Muscle layer of colon (tissue), 2 donors: ENCODE results near the gene SYCN.

Experiments used
- H3K27ac ChIP-seq: one replicate; pipeline ENCODE4 v1.7.0; 2013; ENCODE audit warnings: low read depth, mild to moderate bottlenecking, low read length, moderate library complexity
- H3K27me3 ChIP-seq, 2 donors: one replicate each; pipeline ENCODE4 v1.7.0; 2013; ENCODE audit warnings: low read length in 2 of 2, mild to moderate bottlenecking in 2 of 2; ENCODE audit not compliant: insufficient read depth in 2 of 2, control insufficient read depth in 1 of 2
- H3K36me3 ChIP-seq: one replicate; pipeline ENCODE4 v1.7.0; 2013; ENCODE audit warnings: mild to moderate bottlenecking, low read length; ENCODE audit not compliant: insufficient read depth
- H3K4me1 ChIP-seq: one replicate; pipeline ENCODE4 v1.7.0; 2013; ENCODE audit warnings: mild to moderate bottlenecking, low read length; ENCODE audit not compliant: insufficient read depth
- H3K4me3 ChIP-seq, 2 donors: one replicate each; pipeline ENCODE4 v1.7.0; 2013; ENCODE audit warnings: low read length in 2 of 2, low read depth in 1 of 2, mild to moderate bottlenecking in 1 of 2, moderate library complexity in 1 of 2
- H3K9ac ChIP-seq: one replicate; pipeline ENCODE4 v1.7.0; 2013; ENCODE audit warnings: low read length
- H3K9me3 ChIP-seq: one replicate; pipeline ENCODE4 v1.7.0; 2013; ENCODE audit warnings: mild to moderate bottlenecking, low read length
- donor health status: abdominal sarcoma.
- donor health status: Adenocarcinoma of cecum.

Gene SYCN

DNA sequence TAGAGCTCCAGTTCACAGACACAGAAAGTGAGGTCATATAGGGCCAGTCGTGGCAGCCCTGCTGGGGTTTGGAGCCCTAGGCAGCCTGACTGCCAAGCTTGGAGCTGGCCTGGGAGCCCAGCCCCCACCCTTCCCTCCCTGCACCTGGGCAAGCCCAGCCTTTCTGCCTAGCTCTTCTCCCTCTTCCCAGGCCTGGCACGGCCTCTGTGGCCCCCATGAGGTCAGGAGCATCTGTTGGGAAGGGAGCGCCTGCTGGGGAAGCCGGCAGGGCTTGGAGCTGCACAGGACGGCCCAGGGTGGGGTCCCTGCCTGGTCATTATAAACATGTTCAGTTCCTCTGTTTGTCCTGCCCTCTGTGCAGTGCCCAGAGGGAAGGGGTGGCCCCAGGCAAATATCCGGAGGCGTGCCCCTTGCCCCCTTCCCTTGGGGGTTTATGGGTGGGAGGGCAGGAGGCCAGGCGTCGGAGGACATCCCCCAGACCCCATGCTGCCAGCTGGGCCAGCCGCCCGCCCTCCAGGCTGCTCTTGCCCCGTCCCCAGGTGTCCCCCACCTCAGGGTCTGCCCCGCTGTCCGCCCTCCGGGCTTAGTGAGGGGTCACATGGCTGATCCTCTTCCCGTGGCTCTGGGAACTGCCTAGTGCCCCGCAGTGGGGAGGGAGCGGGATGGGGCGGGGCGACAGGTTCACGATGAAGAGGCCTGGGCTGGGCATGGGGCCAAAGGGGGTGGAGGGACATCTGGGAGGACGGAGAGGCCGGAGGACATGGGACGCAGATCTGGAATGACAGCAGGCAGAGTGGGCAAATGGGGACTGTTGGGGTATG, 37.3 kb downstream of the SYCN start:
- Histone ChIP-seq H3K9me3 (no peaks in the 10 kb centered on the region), H3K36me3 (peaks cover 6% of the 10 kb centered on the region), H3K4me1 (peaks cover 11% of the 10 kb centered on the region), H3K9ac (no peak overlapping the region), H3K4me3 (no peak overlapping the region), H3K27me3 (no peaks in the 10 kb centered on the region), H3K27ac (peak overlapping the region; percentile 23)

DNA sequence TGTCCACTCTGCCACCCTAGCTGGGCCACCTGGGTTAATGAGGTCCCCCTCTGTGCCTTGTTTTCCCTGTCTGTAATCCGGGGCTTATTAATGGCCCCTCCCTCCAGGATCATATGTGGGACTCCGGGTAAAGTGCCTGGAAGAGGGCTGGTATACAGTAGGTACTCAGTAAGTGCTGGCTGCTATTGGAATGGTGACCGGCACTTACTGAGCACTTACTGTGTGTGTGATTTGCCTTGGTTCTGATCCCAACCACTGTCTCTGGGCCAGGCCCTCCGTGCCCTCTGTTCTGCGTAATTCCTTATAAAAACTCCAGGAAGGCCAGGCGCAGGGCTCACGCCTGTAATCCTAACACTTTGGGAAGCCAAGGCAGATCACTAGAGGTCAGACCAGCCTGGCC, 38.2 kb downstream of the SYCN start:
- H3K9ac ChIP-seq: no peak overlapping the region
- no peaks in the 10 kb centered on the region for H3K27me3 ChIP-seq
- peaks cover 18% of the 10 kb centered on the region for H3K4me1 ChIP-seq
- no peak overlapping the region for H3K27ac ChIP-seq
- H3K36me3 ChIP-seq: peaks cover 6% of the 10 kb centered on the region
- H3K4me3 ChIP-seq: no peak overlapping the region
- no peaks in the 10 kb centered on the region for H3K9me3 ChIP-seq

DNA sequence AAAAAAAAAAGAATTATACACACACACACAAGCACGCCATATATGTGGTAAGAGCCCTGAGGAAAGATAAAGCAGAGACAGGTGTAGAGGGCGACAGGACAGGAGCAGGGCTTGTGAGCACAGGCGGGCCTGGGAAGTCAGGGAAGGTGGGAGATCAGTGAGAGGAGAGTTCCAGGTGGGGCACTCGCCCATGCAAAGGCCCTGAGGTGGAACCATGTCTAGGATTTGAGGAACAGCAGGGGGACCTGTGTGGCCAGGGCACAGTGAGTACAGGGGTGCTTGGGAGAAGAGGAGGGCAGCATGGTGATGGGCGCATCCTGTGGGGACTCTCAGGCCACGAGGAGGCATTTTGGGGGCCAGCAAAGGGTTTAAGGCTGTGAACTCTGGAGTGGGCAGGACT, 39.8 kb downstream of the SYCN start:
- H3K36me3 ChIP-seq: no peaks in the 10 kb centered on the region
- H3K4me1 ChIP-seq: peaks cover 30% of the 10 kb centered on the region
- no peak overlapping the region for H3K4me3 ChIP-seq
- H3K27ac ChIP-seq: no peak overlapping the region
- H3K9me3 ChIP-seq: no peaks in the 10 kb centered on the region
- H3K27me3 ChIP-seq: no peaks in the 10 kb centered on the region
- no peak overlapping the region for H3K9ac ChIP-seq

GRCh38 chr19:39163621-39164020, 40.4 kb downstream of the SYCN start:
- H3K9me3 ChIP-seq: no peaks in the 10 kb centered on the region
- H3K27me3 ChIP-seq: no peaks in the 10 kb centered on the region
- H3K36me3 ChIP-seq: no peaks in the 10 kb centered on the region
- peaks cover 35% of the 10 kb centered on the region for H3K4me1 ChIP-seq
- H3K27ac ChIP-seq: no peak overlapping the region
- H3K9ac ChIP-seq: no peak overlapping the region
- no peak overlapping the region for H3K4me3 ChIP-seq

GRCh38 chr19:39162441-39163043, 41.5 kb downstream of the SYCN start:
- no peak overlapping the region for H3K27ac ChIP-seq
- no peak overlapping the region for H3K4me3 ChIP-seq
- no peaks in the 10 kb centered on the region for H3K27me3 ChIP-seq
- H3K9me3 ChIP-seq: no peaks in the 10 kb centered on the region
- H3K36me3 ChIP-seq: no peaks in the 10 kb centered on the region
- H3K4me1 ChIP-seq: peaks cover 45% of the 10 kb centered on the region
- no peak overlapping the region for H3K9ac ChIP-seq

DNA sequence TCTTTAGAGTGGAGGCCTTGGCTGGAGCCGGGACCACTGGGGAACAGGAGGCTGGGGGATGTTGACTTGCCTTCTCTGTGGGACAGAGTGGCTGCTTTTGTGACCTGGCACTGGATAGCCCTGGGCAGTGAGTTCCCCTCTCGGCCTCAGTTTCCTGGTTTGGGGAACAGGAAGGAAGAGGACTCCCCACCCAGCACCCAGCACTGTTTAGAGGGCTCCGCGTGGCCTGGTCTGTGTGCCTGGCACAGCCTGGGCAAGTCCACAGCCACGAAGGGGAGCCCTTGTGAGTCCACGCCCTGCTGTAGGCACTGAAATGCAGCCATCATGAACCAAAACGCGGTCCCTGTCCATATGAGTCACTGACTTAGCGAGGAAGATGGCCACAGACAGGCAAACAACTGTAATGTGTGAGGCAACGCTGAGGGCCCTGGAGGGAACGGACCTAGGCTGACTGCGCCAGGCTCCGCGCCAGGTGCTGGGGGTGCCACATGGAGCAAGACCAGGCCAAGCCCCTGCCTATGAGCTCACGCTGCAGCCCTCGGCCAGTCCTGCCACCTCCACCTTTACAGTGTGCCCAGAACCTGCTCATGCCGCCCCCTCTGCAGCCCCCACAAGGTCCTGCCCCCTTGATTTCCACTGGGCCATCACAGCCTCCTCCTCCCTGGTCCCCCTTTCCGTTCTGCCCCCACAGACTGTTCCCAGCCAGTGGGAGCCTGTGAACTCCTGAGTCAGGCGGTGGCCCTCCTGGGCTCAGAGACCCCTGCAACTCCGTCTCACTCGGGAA, 43.0 kb downstream of the SYCN start:
- peak overlapping the region; percentile 70 for H3K27ac ChIP-seq
- H3K9ac ChIP-seq: no peak overlapping the region
- H3K36me3 ChIP-seq: no peaks in the 10 kb centered on the region
- peaks cover 47% of the 10 kb centered on the region for H3K4me1 ChIP-seq
- H3K4me3 ChIP-seq: no peak overlapping the region
- no peaks in the 10 kb centered on the region for H3K9me3 ChIP-seq
- H3K27me3 ChIP-seq: no peaks in the 10 kb centered on the region

DNA sequence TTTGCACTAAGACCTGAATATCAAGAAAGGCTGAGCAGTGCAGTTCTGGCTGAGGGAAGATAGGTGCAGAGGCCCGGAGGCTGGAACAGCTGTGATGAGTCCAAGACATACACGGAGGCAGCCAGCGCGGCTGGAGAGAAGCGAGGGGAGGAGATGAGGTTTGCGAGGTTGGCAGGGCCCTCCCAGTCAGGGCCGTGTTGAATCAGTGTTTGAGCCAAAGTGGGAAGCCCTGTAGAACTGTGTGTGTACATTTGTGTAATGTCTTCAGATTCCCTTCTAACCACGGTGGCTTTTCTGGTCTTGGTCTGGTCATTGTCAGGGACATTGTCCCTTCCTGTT, 43.6 kb downstream of the SYCN start:
- no peaks in the 10 kb centered on the region for H3K27me3 ChIP-seq
- no peak overlapping the region for H3K9ac ChIP-seq
- H3K27ac ChIP-seq: peak overlapping the region; percentile 70
- no peaks in the 10 kb centered on the region for H3K9me3 ChIP-seq
- H3K4me1 ChIP-seq: peaks cover 53% of the 10 kb centered on the region
- H3K4me3 ChIP-seq: no peak overlapping the region
- H3K36me3 ChIP-seq: no peaks in the 10 kb centered on the region

DNA sequence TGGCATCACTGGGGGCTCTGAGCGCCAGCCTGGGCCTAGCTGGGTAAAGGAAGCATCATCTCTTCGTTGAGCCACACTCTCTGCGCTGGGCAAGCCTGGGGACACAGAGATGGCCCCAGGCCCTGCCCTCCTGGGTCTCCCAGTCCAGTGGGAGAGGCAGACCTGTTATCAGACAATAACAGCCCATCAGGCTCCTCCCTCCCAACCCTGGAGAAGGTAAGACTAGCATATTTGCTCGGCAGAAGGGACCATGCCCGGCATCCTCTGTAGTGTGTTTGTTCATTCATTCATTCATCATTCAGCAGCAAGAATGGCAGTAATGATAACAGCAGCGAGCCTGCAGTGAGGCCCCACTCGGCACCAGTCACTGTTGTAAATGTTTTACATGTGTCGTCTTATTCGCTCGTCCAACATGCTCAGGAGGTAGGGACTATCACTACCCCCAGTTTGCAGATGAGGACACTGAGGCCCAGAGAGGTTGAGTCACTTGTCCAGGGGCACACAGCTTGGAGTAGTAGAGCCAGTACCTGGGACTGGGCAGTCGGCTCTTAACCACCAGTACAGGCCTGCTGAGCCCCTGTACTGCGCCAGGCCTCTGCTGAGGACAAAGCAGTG, 45.3 kb downstream of the SYCN start:
- H3K27me3 ChIP-seq: no peaks in the 10 kb centered on the region
- H3K9me3 ChIP-seq: no peaks in the 10 kb centered on the region
- peaks cover 59% of the 10 kb centered on the region for H3K4me1 ChIP-seq
- no peaks in the 10 kb centered on the region for H3K36me3 ChIP-seq
- no peak overlapping the region for H3K27ac ChIP-seq
- H3K9ac ChIP-seq: no peak overlapping the region
- H3K4me3 ChIP-seq: no peak overlapping the region

GRCh38 chr19:39157997-39158389, 46.1 kb downstream of the SYCN start:
- Histone ChIP-seq H3K4me1 (peaks cover 59% of the 10 kb centered on the region), H3K36me3 (no peaks in the 10 kb centered on the region), H3K9ac (no peak overlapping the region), H3K4me3 (peak overlapping the region in 1 of 2 donors; percentile 8), H3K27ac (no peak overlapping the region), H3K27me3 (no peaks in the 10 kb centered on the region), H3K9me3 (no peaks in the 10 kb centered on the region)

DNA sequence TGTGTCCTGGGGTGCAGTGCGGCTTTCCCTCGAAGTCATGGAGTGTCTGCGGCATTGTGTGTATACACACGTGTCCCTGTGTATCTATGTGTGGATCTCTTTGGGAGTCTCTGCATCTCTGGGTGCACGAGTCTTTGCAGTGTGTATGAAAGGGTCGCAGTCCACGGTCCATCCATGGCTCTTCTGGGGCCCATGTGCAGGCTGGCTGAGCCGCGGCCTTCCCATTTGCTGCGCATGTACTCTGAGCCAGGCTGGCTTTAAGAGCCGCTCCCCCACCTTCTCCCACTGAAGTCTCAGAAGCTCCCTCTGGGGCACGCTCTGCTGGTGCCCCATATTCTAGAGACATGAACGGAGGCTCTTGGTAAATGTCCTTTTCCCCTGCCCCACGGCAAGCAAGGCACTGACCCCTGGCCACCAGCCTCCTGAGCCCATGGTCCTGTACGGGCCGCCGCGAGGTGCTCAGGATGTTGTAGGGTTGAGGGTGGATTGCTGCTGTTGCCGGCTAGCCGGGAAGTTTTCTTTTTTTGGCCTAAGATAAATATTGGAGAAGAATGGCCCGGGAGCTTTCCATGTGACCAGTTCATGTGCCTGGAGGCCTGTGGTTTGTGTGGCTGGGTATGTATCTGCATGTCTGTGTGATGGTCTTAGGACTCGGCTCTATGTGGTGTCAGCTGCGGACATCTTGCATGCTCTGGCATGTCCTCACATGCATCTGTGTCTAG, 46.6 kb downstream of the SYCN start:
- Histone ChIP-seq H3K4me1 (peaks cover 59% of the 10 kb centered on the region), H3K27me3 (no peaks in the 10 kb centered on the region), H3K9ac (no peak overlapping the region), H3K4me3 (peak overlapping the region in 1 of 2 donors; percentile 8), H3K36me3 (no peaks in the 10 kb centered on the region), H3K27ac (no peak overlapping the region), H3K9me3 (no peaks in the 10 kb centered on the region)
